Measurements from ENCODE around the gene GCN1. TPM values are rescaled to one million over a fixed set of nuclear protein-coding genes. Genes with fewer than 3 reads are reported as not detected.

The GCN1 gene
- total and polyA plus RNA-seq, 2 of the 8 experiments (the other 6 are each of a cell fraction or from before 2014, with no cell fraction given), result 61.4 to 133 TPM

- no peak for FAIRE-seq
- DNase-seq (ENCODE audit: low read depth in 1 of 2, low spot score in 2 of 2), result peak; percentile 83 to 91
- POLR2A ChIA-PET (ENCODE audit: partially characterized antibody), result interaction anchor here (0.5 to 88.3 kb wide), 16 partner anchors 11 to 829 kb away, joined by 3 to 4270 read pairs (median 4); partner anchors contain the start of genes GCN1, MSI1, PXN and RAB35
- TF ChIP-seq SIN3A (conservative IDR thresholded peaks at IDR 0.05 in 1 of 2, IDR thresholded peaks at IDR 0.05 in 1 of 2; ENCODE audit: low read depth in 1 of 2, low read length in 2 of 2) (0 out of 4 replicates have a peak, but pooled peaks of 1 of the 2 experiments have one; percentile 30), EP300 (IDR thresholded peaks at IDR 0.05; ENCODE audit: borderline replicate concordance in 1 of 2, low read depth in 2 of 2, low read length in 2 of 2) (peak in 1 of 2 experiments; percentile 91; a peak in 1 of 3 replicates), POLR2AphosphoS5 (IDR thresholded peaks at IDR 0.05; ENCODE audit: low read depth, low read length) (peak; percentile 42), ZNF274 (IDR thresholded peaks at IDR 0.05; ENCODE audit: borderline replicate concordance, extremely low read depth, low read length) (no peak), CTBP2 (IDR thresholded peaks at IDR 0.05; ENCODE audit: borderline replicate concordance, insufficient read depth, insufficient read length, low read length) (no peak), NANOG (IDR thresholded peaks at IDR 0.05; ENCODE audit: insufficient read depth, low read depth, low read length, poor library complexity, severe bottlenecking) (peak; percentile 94), CREB1 (IDR thresholded peaks at IDR 0.05) (no peak), RBBP5 (IDR thresholded peaks at IDR 0.05; ENCODE audit: borderline replicate concordance, low read depth, low read length) (peak; percentile 90; the same call in 1 of the 2 replicates)
- TF ChIP-seq, protein P1, sequence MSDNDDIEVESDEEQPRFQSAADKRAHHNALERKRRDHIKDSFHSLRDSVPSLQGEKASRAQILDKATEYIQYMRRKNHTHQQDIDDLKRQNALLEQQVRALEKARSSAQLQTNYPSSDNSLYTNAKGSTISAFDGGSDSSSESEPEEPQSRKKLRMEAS (IDR thresholded peaks at IDR 0.05), result peak; percentile 74; the same call in 1 of the 2 replicates
Measured at GRCh38 chr12:120230326-120230973, 35.9 kb upstream of the GCN1 start.

More at GRCh38 chr12:120230326-120230973, 35.9 kb upstream of the GCN1 start:
- peak overlapping the region; percentile 99 for H3K18ac ChIP-seq (ENCODE audit: extremely low read depth, low read length)
- CTCF ChIA-PET (ENCODE audit: partially characterized antibody), result interaction anchor here (0.5 to 17.8 kb wide), 12 partner anchors 11 to 266 kb away, joined by 3 to 930 read pairs (median 5); partner anchors contain the start of genes PXN, RNU4-1, RNU4-2 and RPLP0
- H3K79me1 ChIP-seq (ENCODE audit: low read depth, low read length), result peaks cover 3% of the 10 kb centered on the region; the same call in 1 of the 2 replicates
- peak overlapping the region in 3 of 4 experiments; percentile 12 to 53 (median 32); a peak in 5 of 8 replicates for H3K4me3 ChIP-seq (ENCODE audit: extremely low read depth in 1 of 4, insufficient read depth in 2 of 4, low read depth in 3 of 4, low read length in 4 of 4)
- H3K9ac ChIP-seq (replicated peaks in 1 of 4; ENCODE audit: extremely low read depth in 1 of 4, low read depth in 3 of 4, low read length in 3 of 4), result peak overlapping the region in 2 of 4 experiments; percentile 61 to 69; a peak in 5 of 7 replicates
- no peak overlapping the region for H2AFZ ChIP-seq (ENCODE audit: low read length)
- H2BK5ac ChIP-seq (ENCODE audit: low read depth, low read length), result peak overlapping the region; percentile 100
- peak overlapping the region; percentile 71 for H3K56ac ChIP-seq (replicated peaks; ENCODE audit: insufficient read length, low read depth, low read length)
- H4K20me1 ChIP-seq (replicated peaks in 1 of 2; ENCODE audit: control insufficient read depth in 1 of 2, insufficient read depth in 2 of 2, low read length in 2 of 2), result peaks cover 4 to 8% of the 10 kb centered on the region in 2 experiments
- no peak overlapping the region; the same call in none of the 2 replicates for H4K8ac ChIP-seq (ENCODE audit: extremely low read depth, insufficient read depth, low read length)
- 25% methylated on average over 7 of the region's 9 CpGs; no CpG with 5 or more reads in 1 of the 2 experiments for WGBS, 2 experiments (ENCODE audit: extremely low coverage in 1 of 2, insufficient coverage in 1 of 2, insufficient read length in 1 of 2, insufficient replicate concordance in 2 of 2, low coverage in 1 of 2, low lambda C conversion rate in 2 of 2, missing lambda C conversion rate in 1 of 2)
- peak overlapping the region; percentile 45 for H4K5ac ChIP-seq (ENCODE audit: insufficient read length, low read depth, low read length)
- peak overlapping the region; percentile 82 for H3K4ac ChIP-seq (replicated peaks; ENCODE audit: insufficient read length, low read depth, low read length)
- peak overlapping the region; percentile 8 for H2BK120ac ChIP-seq (replicated peaks; ENCODE audit: low read depth, low read length)
- H2BK15ac ChIP-seq (ENCODE audit: low read length), result 0 out of 2 replicates have a peak overlapping the region, but pooled peaks have one; percentile 22
- peaks cover 0 to 5% (median 2%) of the 10 kb centered on the region in 4 experiments; a peak in 1 of 8 replicates for H3K36me3 ChIP-seq (ENCODE audit: control insufficient read depth in 2 of 4, insufficient read depth in 4 of 4, low read length in 3 of 4)
- no peaks in the 10 kb centered on the region for H3K27me3 ChIP-seq (replicated peaks in 1 of 4; ENCODE audit: control insufficient read depth in 3 of 4, extremely low read depth in 1 of 4, insufficient read depth in 3 of 4, low read length in 3 of 4)
- peak overlapping the region; percentile 97 for H2AK5ac ChIP-seq (ENCODE audit: low read depth, low read length)
- peak overlapping the region; percentile 96 for H3K27ac ChIP-seq (ENCODE audit: low read depth, low read length)
- no peak overlapping the region for H3K23ac ChIP-seq (ENCODE audit: insufficient read length)
- H3K23me2 ChIP-seq (ENCODE audit: low read depth, low read length), result no peaks in the 10 kb centered on the region; the same call in 1 of the 2 replicates
- peak overlapping the region; percentile 46 to 83 for H3K4me2 ChIP-seq (ENCODE audit: insufficient read depth in 1 of 2, low read depth in 2 of 2, low read length in 2 of 2)
- H3K4me1 ChIP-seq (replicated peaks in 1 of 4; ENCODE audit: control insufficient read depth in 3 of 4, insufficient read depth in 4 of 4, low read length in 3 of 4), result peaks cover 40 to 81% (median 51%) of the 10 kb centered on the region in 4 experiments
- H4K91ac ChIP-seq (replicated peaks; ENCODE audit: insufficient read length, low read length), result peak overlapping the region; percentile 45
- no peaks in the 10 kb centered on the region for H3K9me3 ChIP-seq (ENCODE audit: insufficient read depth in 2 of 2, low read depth in 1 of 2, low read length in 1 of 2)
- H3K79me2 ChIP-seq (ENCODE audit: control insufficient read depth in 1 of 2, insufficient read depth in 2 of 2, low read length in 2 of 2), result peaks cover 0 to 58% of the 10 kb centered on the region in 2 experiments; a peak in 2 of 4 replicates
- H2BK20ac ChIP-seq (ENCODE audit: low read length), result peak overlapping the region; percentile 99
- no peak overlapping the region for H3K14ac ChIP-seq (ENCODE audit: insufficient read length)
- peak overlapping the region; percentile 100 for H2BK12ac ChIP-seq (ENCODE audit: low read depth, low read length)

All from H1 (cell line).